ENCODE results near the gene FYCO1.

The FYCO1 gene

DNA sequence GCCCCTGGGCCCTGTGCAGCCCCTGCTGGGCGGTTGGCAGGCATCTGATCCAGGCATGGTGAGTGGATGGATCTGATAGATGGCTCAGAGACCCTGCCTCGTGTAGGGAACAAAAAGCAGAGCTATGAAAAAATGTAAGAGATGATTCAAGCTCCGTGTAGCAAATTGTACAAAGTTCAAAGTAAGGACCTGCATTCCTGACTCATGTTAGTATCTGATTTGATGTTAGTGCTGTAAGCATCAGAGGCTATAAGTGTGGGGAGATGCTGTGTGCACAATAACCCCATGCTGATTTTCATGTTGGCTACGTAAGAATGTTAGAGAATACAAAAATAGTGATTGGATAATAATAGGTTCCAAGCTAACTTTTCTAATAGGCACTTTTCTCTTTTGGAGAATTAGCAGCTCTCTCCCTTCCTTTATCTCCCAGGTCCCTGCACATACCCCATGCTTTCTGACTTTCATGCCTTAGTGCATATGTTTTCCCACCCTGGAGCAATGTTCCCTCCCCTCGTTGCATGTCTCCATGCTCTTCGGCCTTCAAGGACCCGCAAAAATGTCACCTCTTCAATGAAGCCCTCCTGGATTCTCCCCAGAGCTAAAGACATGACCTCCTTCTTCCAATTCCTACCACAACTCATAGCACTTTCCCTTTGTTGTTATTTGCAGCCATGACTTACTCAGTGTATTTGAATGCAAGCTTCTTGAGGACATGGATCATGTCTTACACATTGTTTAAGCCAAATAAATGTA is 107.7 kb downstream of the FYCO1 start:
- no peaks in the 10 kb centered on the region for H3K79me2 ChIP-seq (ENCODE audit: insufficient read depth, low read length)
- peaks cover 6% of the 10 kb centered on the region for H3K4me1 ChIP-seq (ENCODE audit: insufficient read depth, low read length, poor library complexity, severe bottlenecking)
- TF ChIP-seq EZH2phosphoT487 (IDR thresholded peaks at IDR 0.05; ENCODE audit: borderline replicate concordance): no peak
- TF ChIP-seq, protein P1, sequence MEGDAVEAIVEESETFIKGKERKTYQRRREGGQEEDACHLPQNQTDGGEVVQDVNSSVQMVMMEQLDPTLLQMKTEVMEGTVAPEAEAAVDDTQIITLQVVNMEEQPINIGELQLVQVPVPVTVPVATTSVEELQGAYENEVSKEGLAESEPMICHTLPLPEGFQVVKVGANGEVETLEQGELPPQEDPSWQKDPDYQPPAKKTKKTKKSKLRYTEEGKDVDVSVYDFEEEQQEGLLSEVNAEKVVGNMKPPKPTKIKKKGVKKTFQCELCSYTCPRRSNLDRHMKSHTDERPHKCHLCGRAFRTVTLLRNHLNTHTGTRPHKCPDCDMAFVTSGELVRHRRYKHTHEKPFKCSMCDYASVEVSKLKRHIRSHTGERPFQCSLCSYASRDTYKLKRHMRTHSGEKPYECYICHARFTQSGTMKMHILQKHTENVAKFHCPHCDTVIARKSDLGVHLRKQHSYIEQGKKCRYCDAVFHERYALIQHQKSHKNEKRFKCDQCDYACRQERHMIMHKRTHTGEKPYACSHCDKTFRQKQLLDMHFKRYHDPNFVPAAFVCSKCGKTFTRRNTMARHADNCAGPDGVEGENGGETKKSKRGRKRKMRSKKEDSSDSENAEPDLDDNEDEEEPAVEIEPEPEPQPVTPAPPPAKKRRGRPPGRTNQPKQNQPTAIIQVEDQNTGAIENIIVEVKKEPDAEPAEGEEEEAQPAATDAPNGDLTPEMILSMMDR (conservative IDR thresholded peaks at IDR 0.05; ENCODE audit: low read length): no peak
- H3K36me3 ChIP-seq (ENCODE audit: insufficient read depth, low read length): no peaks in the 10 kb centered on the region
- no peaks in the 10 kb centered on the region for H3K9me3 ChIP-seq (ENCODE audit: insufficient read depth, low read depth, low read length)
- no peak overlapping the region for H2AFZ ChIP-seq (ENCODE audit: low read length)
- H3F3A ChIP-seq (ENCODE audit: low read depth): no peaks in the 10 kb centered on the region
- H3K4me3 ChIP-seq (ENCODE audit: low read length, poor library complexity, severe bottlenecking): no peak overlapping the region
- H4K20me1 ChIP-seq (ENCODE audit: insufficient read depth, low read length, poor library complexity, severe bottlenecking): no peaks in the 10 kb centered on the region
- H3K9me2 ChIP-seq (replicated peaks; ENCODE audit: low read depth, low read length): no peaks in the 10 kb centered on the region
- H3K4me2 ChIP-seq (ENCODE audit: low read depth, low read length, poor library complexity, severe bottlenecking): no peak overlapping the region
- no peaks in the 10 kb centered on the region for H3K27me3 ChIP-seq (ENCODE audit: insufficient read depth, low read length, poor library complexity, severe bottlenecking)
- H3K9ac ChIP-seq (ENCODE audit: low read depth, low read length, poor library complexity, severe bottlenecking): no peak overlapping the region

DNA sequence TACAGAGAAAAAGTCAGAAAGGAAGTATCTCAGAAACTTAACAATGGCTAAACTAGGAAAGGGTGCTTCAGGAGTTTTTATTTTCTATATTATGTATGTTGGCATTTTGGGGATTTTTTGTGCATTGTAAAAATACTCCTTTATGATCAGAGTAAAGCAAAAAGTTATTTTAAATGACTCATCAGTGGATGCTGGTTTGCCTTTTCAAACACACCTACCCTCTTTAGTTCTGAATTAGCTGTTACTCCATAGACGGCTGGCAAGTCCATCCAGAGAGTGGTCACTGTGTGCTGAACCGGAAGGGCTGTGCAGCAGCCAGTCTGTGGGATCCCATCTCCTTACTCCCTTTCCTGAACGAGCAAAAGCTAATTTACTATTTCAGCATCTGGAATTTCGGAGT is 108.3 kb downstream of the FYCO1 start:
- Histone ChIP-seq H2AFZ (ENCODE audit: low read length) (no peak overlapping the region), H3K9me2 (replicated peaks; ENCODE audit: low read depth, low read length) (no peaks in the 10 kb centered on the region), H3K36me3 (ENCODE audit: insufficient read depth, low read length) (no peaks in the 10 kb centered on the region), H3K4me2 (ENCODE audit: low read depth, low read length, poor library complexity, severe bottlenecking) (no peak overlapping the region), H3K4me3 (ENCODE audit: low read length, poor library complexity, severe bottlenecking) (no peak overlapping the region), H3K9me3 (ENCODE audit: insufficient read depth, low read depth, low read length) (no peaks in the 10 kb centered on the region), H3K4me1 (ENCODE audit: insufficient read depth, low read length, poor library complexity, severe bottlenecking) (peaks cover 7% of the 10 kb centered on the region), H3K27me3 (ENCODE audit: insufficient read depth, low read length, poor library complexity, severe bottlenecking) (no peaks in the 10 kb centered on the region), H3F3A (ENCODE audit: low read depth) (no peaks in the 10 kb centered on the region), H3K79me2 (ENCODE audit: insufficient read depth, low read length) (no peaks in the 10 kb centered on the region), H4K20me1 (ENCODE audit: insufficient read depth, low read length, poor library complexity, severe bottlenecking) (no peaks in the 10 kb centered on the region), H3K9ac (ENCODE audit: low read depth, low read length, poor library complexity, severe bottlenecking) (no peak overlapping the region)
- no peak for TF ChIP-seq EZH2phosphoT487 (IDR thresholded peaks at IDR 0.05; ENCODE audit: borderline replicate concordance)
- TF ChIP-seq, protein P1 (conservative IDR thresholded peaks at IDR 0.05; ENCODE audit: low read length): no peak

DNA sequence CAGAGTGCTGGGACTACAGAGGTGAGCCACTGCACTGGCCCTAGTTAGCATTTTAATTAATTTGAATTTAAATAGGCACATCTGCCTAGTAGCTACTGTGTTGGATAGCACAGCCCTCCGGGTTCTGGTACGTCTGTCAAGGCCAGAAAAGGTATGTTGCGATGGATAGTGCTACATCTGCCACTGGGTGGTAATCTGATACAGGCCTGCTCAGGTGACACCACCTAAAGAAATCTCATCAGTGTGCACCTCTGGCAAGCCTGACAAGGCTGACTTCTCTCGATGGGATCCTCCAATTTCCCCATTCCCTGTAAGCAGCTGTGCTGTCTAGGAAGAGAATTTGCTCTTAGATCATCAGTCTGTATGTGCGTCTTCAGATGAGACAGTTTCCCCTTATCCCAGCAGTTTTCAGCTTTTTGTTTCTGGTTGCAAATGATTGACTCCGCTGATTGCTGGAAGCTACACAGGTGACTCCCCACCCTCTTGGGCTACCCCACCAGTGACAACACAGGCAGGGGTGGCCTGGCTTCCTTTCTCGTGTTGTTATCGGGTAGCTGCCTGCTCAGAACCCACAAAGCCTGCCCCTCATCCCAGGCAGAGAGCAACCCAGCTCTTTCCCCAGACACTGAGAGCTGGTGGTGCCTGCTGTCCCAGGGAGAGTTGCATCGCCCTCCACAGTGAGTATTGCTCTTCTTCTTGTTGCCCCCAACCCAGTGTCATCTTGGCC is 109.5 kb downstream of the FYCO1 start, which contains the start of gene CCR9:
CCR9 (plus strand) TSS at position 565 of the 727 bp plus-strand sequence. CDS start 8,391 bp downstream, outside the sequence.
- Histone ChIP-seq H3F3A (ENCODE audit: low read depth) (no peaks in the 10 kb centered on the region), H3K27me3 (ENCODE audit: insufficient read depth, low read length, poor library complexity, severe bottlenecking) (no peaks in the 10 kb centered on the region), H4K20me1 (ENCODE audit: insufficient read depth, low read length, poor library complexity, severe bottlenecking) (no peaks in the 10 kb centered on the region), H3K79me2 (ENCODE audit: insufficient read depth, low read length) (no peaks in the 10 kb centered on the region), H3K4me1 (ENCODE audit: insufficient read depth, low read length, poor library complexity, severe bottlenecking) (peaks cover 19% of the 10 kb centered on the region), H3K36me3 (ENCODE audit: insufficient read depth, low read length) (no peaks in the 10 kb centered on the region), H2AFZ (ENCODE audit: low read length) (no peak within 1 kb of the TSS), H3K9ac (ENCODE audit: low read depth, low read length, poor library complexity, severe bottlenecking) (no peak within 1 kb of the TSS), H3K9me2 (replicated peaks; ENCODE audit: low read depth, low read length) (no peaks in the 10 kb centered on the region), H3K4me3 (ENCODE audit: low read length, poor library complexity, severe bottlenecking) (no peak within 1 kb of the TSS), H3K4me2 (ENCODE audit: low read depth, low read length, poor library complexity, severe bottlenecking) (no peak within 1 kb of the TSS), H3K9me3 (ENCODE audit: insufficient read depth, low read depth, low read length) (no peaks in the 10 kb centered on the region)
- no peak for TF ChIP-seq EZH2phosphoT487 (IDR thresholded peaks at IDR 0.05; ENCODE audit: borderline replicate concordance)
- TF ChIP-seq, protein P1 (conservative IDR thresholded peaks at IDR 0.05; ENCODE audit: low read length): no peak
